WI38 (cell line): ENCODE data around the gene GRIK4.
"Not testable (repeated sequence)": the region's sequence is repeated elsewhere in the genome, so short reads cannot be mapped to it uniquely, and the experiment has no call there.

Experiments used
- H3K4me3 ChIP-seq: 2 replicates; pipeline ENCODE4 v1.5.1; 2011; ENCODE audit warnings: low read depth, mild to moderate bottlenecking, control low read depth, low read length
- CTCF ChIP-seq: IDR thresholded peaks from 2 replicates; pipeline ENCODE4 v1.5.1; 2012; ENCODE audit warnings: low read depth, mild to moderate bottlenecking, control low read depth, low read length

GRIK4 gene

DNA sequence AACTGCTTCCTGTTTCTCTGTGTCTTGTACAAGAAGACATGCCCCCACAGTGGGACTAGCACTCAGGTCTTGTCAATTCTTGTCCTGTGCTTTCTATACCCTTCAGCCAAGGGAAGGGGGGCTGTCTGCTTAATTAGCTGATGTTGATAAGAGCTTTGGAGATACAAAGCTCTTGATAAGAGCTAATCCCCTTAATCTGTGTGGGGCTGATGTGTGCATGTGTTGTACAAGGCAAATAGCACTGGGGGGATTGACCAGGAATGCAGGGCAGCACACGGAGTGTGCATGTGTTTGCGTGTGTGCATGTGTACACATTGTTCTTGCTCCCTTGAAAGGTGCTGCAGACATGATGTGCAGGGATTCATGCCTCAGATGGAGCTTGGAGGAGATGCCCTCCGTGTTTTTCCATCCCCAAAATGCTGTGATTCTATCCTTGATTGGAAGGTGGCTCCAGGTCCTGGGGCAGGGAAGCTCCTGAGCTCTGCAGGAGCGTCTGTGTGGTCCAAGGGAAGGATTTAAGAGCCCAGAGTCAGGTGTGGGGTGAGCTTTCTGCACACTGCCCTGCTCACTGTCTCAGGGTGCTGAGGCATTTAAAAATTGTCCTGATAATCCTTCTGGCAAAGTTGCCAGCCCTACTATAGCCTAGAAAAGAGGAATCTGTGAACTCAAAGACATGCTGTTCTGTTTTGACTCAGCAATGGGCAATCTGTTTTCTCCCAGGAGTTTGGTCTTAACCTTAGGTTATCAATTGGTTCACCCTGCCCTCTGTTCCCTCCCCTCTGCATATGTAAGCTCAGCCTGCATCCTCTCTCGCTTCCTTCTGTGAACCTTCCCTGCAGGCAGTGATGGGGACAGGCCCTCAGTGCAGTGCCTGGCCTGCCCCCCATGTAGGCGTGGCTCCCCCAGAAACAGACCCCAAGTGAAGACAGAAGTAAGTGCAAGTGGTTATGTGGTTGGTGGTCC lies 102.0 kb downstream of the GRIK4 start:
- TF ChIP-seq CTCF: no peak
- no peak overlapping the region for H3K4me3 ChIP-seq

GRCh38 chr11:120615391-120615790 lies 103.8 kb downstream of the GRIK4 start:
- TF ChIP-seq CTCF: no peak
- no peak overlapping the region for H3K4me3 ChIP-seq

GRCh38 chr11:120618399-120618798 lies 106.9 kb downstream of the GRIK4 start:
- no peak overlapping the region for H3K4me3 ChIP-seq
- TF ChIP-seq CTCF: no peak

DNA sequence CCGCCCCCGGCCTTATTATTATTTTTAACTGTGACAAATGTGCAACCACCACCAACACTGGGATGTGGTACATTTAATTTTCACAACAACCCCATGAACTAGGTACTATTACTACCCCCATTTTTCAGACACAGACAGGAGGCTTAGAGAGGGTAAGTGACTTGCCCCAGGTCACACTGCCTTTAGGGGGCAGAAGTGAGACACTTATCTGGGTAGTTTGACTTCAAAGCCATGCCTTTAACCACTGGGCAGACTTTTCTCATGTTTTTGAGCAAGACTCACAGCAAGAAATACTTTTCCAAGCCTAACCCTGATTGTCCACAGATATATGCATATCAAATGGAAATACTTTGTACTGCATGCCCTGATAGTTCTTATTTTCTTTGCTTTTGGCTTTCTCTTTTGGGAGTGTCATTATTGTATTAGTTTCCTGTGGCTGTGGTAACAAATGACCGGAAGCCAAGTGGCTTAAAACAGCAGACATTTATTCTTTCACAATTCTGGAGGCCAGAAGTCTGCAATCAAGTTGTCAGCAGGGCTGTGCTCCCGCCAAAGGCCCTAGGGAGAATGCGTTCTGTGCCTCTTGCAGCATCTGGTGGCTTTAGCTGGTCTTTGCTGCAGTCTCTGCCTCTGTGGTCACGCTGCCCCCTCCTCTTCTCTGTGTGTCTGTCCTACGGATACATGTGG lies 110.8 kb downstream of the GRIK4 start:
- H3K4me3 ChIP-seq: no peak overlapping the region
- TF ChIP-seq CTCF: no peak

- H3K4me3 ChIP-seq: not testable (repeated sequence)
Observed at GRCh38 chr11:120624992-120625391, 113.4 kb downstream of the GRIK4 start.

GRCh38 chr11:120625565-120625964 lies 114.0 kb downstream of the GRIK4 start:
- H3K4me3 ChIP-seq: no peak overlapping the region
- TF ChIP-seq CTCF: no peak

- no peak for TF ChIP-seq CTCF
- H3K4me3 ChIP-seq: no peak overlapping the region
Observed at GRCh38 chr11:120626791-120627190, 115.2 kb downstream of the GRIK4 start.
